Hematopoietic multipotent progenitor cell (in vitro differentiated cells): ENCODE results near the gene ADH1B. TPM values are rescaled to one million over a fixed set of nuclear protein-coding genes. Genes with fewer than 3 reads are reported as not detected.
"Not testable (repeated sequence)": the region's sequence is repeated elsewhere in the genome, so short reads cannot be mapped to it uniquely, and the experiment has no call there.

ENCODE experiments used
- DNase-seq, 3 donors: peaks; one replicate each; pipeline ENCODE4 v3.0.0-alpha.2; 2011 to 2015; ENCODE audit warnings: low read depth in 2 of 3, low spot score in 2 of 3
- total RNA-seq: library from RNA; depleted of rRNA; stranded (reverse); fragments of >200 nt; gene quantifications from one replicate; pipeline ENCODE4 v1.2.3, GENCODE V29; 2012

ADH1B gene
- under 0.01 TPM for total RNA-seq

- no peak for DNase-seq
These were observed at the start of gene ADH1B for GRCh38 chr4:99321241-99322191. TSS of gene ADH1B (minus strand) at chr4:99321401. CDS start at chr4:99321331, 70 bp downstream.

- not testable (repeated sequence) for DNase-seq
These were observed 46.6 kb upstream of the ADH1B start for GRCh38 chr4:99367817-99368216.

- no peak for DNase-seq
These were observed 45.3 kb upstream of the ADH1B start for GRCh38 chr4:99366491-99366890.

GRCh38 chr4:99362768-99363167 lies 41.6 kb upstream of the ADH1B start:
- no peak for DNase-seq

- DNase-seq, result no peak
These were observed 40.7 kb upstream of the ADH1B start for GRCh38 chr4:99361899-99362275.

- DNase-seq, result no peak
These were observed 40.2 kb upstream of the ADH1B start for GRCh38 chr4:99361268-99361898.

GRCh38 chr4:99359480-99360204 lies 38.4 kb upstream of the ADH1B start:
- DNase-seq, result no peak

- no peak for DNase-seq
These were observed 36.7 kb upstream of the ADH1B start for GRCh38 chr4:99357948-99358347.

- no peak for DNase-seq
These were observed 35.8 kb upstream of the ADH1B start for GRCh38 chr4:99356992-99357391.

- DNase-seq, result peak in 2 of 3 donors; percentile 0 to 46
These were observed 34.9 kb upstream of the ADH1B start for GRCh38 chr4:99356149-99356548.

GRCh38 chr4:99352602-99353537 lies 31.7 kb upstream of the ADH1B start, which contains the start of gene ADH1C:
TSS of gene ADH1C (minus strand) at chr4:99352746. CDS start at chr4:99352675, 71 bp downstream.
- DNase-seq, result no peak

GRCh38 chr4:99351487-99351886 lies 30.3 kb upstream of the ADH1B start:
- DNase-seq, result no peak

GRCh38 chr4:99349338-99349737 lies 28.1 kb upstream of the ADH1B start:
- DNase-seq, result no peak

GRCh38 chr4:99342624-99343023 lies 21.4 kb upstream of the ADH1B start:
- not testable (repeated sequence) for DNase-seq

- no peak for DNase-seq
These were observed 20.2 kb upstream of the ADH1B start for GRCh38 chr4:99341426-99341825.

GRCh38 chr4:99339172-99339571 lies 18.0 kb upstream of the ADH1B start:
- no peak for DNase-seq

GRCh38 chr4:99336553-99336952 lies 15.4 kb upstream of the ADH1B start:
- no peak for DNase-seq

- no peak for DNase-seq
These were observed 13.7 kb upstream of the ADH1B start for GRCh38 chr4:99334880-99335279.

- DNase-seq, result no peak
These were observed 9.4 kb upstream of the ADH1B start for GRCh38 chr4:99330648-99331047.

- DNase-seq, result no peak
These were observed 8.7 kb upstream of the ADH1B start for GRCh38 chr4:99329876-99330275.
